Suprapubic skin (tissue), 3 donors: ENCODE measurements around the gene PNRC1.

ENCODE experiments used
- CTCF ChIP-seq, 2 donors: fragments of 200-600 bp in 1 of 2; fragments of 450-650 bp in 1 of 2; sonication (generic) in 1 of 2; IDR thresholded peaks; one replicate each; pipeline ENCODE4 v1.5.1; 2016 to 2019; ENCODE audit warnings: antibody characterized with exemption in 2 of 2, mild to moderate bottlenecking in 1 of 2, moderate library complexity in 1 of 2
- POLR2A ChIP-seq, 2 donors: fragments of 450-650 bp; IDR thresholded peaks; one replicate each; pipeline ENCODE4 v1.6.1; 2017; ENCODE audit warnings: antibody characterized with exemption in 2 of 2, mild to moderate bottlenecking in 2 of 2, moderate library complexity in 2 of 2

GRCh38 chr6:89037141-89037900 lies 43.2 kb upstream of the PNRC1 start:
- no peak for TF ChIP-seq CTCF (IDR thresholded peaks at IDR 0.05)
- no peak for TF ChIP-seq POLR2A (IDR thresholded peaks at IDR 0.05)
